ENCODE results near the gene MARCKSL1. TPM values are rescaled to one million over a fixed set of nuclear protein-coding genes. Genes with fewer than 3 reads are reported as not detected.
A peak's percentile ranks its signal among the peaks of the same experiment; 100 is the strongest.

The MARCKSL1 gene
- total RNA-seq (2014; rRNA removed; shearing (Covaris generic)) (120 and 130 TPM in 2 replicates), total RNA-seq (2022) (246 and 288 TPM in 2 replicates), Bru-seq, nascent RNA (percentile 94 among the genes with signal in this experiment), BruChase-seq, experiment 1, labeled RNA remaining after a 6-hour chase (percentile 99 among the genes with signal in this experiment), BruChase-seq, experiment 2, labeled RNA remaining after a 2-hour chase (percentile 98 among the genes with signal in this experiment)
- long read RNA-seq, transcript MARCKSL1-201 (2 exons, 1,699 nt), result major isoform, 1,866 of 1,925 reads
- long read RNA-seq, partial matches to known transcripts, result 0 of 1,925 reads
- long read RNA-seq, other reads (novel, unspliced or antisense), result 59 of 1,925 reads

DNA sequence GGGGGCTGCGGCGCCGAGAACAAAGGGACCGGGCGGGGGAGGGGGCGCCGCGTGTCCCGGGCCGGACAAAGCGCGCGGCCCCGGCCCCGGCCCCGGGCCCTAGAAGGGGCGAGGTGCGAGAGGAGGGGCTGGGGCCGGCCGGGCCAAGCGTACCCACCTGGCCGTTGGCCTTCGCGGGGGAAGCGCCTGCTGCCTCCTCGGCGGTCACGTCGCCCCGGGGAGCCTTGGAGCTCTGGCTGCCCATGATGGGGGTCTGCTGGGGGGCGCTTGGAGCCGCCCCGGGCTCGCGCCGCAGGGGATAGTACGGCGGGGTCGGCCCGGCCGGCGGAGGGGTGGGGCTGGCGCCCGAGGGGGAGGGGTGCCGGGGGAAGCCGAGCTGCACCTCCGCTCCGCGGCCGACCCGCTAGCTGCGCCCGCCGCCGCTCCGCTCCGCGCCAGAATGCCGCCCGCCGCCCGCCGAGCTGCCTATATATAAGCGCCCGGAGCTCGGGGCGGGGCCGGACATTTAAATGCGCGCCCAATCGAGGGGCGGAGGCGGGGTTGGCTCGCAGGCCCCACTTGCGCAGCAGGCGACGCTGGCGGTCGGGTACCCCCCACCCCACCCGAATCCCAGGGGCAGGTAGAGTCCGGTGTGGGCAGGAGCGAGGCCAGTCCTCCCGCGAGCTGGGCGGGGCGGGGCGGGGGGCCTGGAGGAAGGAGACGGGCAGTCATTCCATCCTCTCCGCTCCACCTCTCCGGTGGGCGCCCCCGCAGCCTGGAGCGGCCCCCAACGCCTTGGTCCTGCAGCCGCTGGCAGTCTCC lies at the start of gene MARCKSL1:
MARCKSL1 (minus strand) TSS at position 444 of the 801 bp plus-strand sequence; CDS start at position 244, 200 bp downstream.
- no peak within 1 kb of the TSS for H2AFZ ChIP-seq (ENCODE audit: low read length)
- POLR2A ChIA-PET, result interaction anchor here (0.5 to 1.6 kb wide), 14 partner anchors 11 to 551 kb away, joined by 3 to 8 read pairs (median 4); no protein-coding TSS in a partner anchor

DNA sequence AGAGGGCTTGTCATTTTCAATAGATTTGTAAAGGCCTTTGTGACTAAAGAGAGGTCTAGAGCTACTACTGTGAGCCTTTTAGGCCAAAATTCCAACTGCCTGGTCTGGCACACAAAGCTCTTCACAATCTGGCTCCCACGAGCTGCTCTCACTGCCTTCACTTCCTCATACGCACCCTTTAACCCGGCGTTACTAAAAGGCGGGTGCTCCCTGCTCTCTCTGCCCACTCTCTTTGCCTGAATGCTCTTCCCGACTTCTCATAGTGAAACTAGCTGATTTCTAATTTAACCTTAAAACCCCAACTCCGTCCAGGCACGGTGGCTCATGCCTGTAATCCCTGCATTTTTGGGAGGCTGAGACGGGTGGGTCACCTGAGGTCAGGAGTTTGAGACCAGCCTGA lies 44.0 kb upstream of the MARCKSL1 start:
- no peaks in the 10 kb centered on the region for H4K20me1 ChIP-seq (ENCODE audit: insufficient read depth, low read length)
- H2AFZ ChIP-seq (ENCODE audit: low read length), result no peak overlapping the region
- ChIA-PET CTCF (ENCODE audit: unreplicated experiment) (no interaction called here), POLR2A (interaction anchor here (0.6 kb wide), 2 partner anchors 9 to 10 kb away, joined by 3 read pairs; no protein-coding TSS in a partner anchor)
- no peaks in the 10 kb centered on the region for H3K9me2 ChIP-seq (ENCODE audit: insufficient read depth, low read length)
- H3K36me3 ChIP-seq (ENCODE audit: insufficient read depth, low read length), result peaks cover 84% of the 10 kb centered on the region
- intact Hi-C loops (cut with micrococcal nuclease; ENCODE audit: unreplicated experiment), result no loop called here
- no peak overlapping the region for H3K4me2 ChIP-seq (ENCODE audit: low read length)
- no peaks in the 10 kb centered on the region for H3K79me2 ChIP-seq (ENCODE audit: insufficient read depth, low read depth, low read length)
- no peaks in the 10 kb centered on the region for H3K9me3 ChIP-seq (ENCODE audit: low read length)
- no TSS peak for BruUV-seq (replicated peaks)
- no peaks in the 10 kb centered on the region for H3K4me1 ChIP-seq (ENCODE audit: insufficient read depth, low read length, poor library complexity, severe bottlenecking)
- H3K4me3 ChIP-seq (ENCODE audit: low read depth, low read length, poor library complexity, severe bottlenecking), result no peak overlapping the region
- TF ChIP-seq, protein P1, sequence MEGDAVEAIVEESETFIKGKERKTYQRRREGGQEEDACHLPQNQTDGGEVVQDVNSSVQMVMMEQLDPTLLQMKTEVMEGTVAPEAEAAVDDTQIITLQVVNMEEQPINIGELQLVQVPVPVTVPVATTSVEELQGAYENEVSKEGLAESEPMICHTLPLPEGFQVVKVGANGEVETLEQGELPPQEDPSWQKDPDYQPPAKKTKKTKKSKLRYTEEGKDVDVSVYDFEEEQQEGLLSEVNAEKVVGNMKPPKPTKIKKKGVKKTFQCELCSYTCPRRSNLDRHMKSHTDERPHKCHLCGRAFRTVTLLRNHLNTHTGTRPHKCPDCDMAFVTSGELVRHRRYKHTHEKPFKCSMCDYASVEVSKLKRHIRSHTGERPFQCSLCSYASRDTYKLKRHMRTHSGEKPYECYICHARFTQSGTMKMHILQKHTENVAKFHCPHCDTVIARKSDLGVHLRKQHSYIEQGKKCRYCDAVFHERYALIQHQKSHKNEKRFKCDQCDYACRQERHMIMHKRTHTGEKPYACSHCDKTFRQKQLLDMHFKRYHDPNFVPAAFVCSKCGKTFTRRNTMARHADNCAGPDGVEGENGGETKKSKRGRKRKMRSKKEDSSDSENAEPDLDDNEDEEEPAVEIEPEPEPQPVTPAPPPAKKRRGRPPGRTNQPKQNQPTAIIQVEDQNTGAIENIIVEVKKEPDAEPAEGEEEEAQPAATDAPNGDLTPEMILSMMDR (conservative IDR thresholded peaks at IDR 0.05; ENCODE audit: low read length), result no peak
- no peak for TF ChIP-seq EZH2phosphoT487 (IDR thresholded peaks at IDR 0.05; ENCODE audit: borderline replicate concordance, low read depth, low read length)
- H3K27ac ChIP-seq (ENCODE audit: low read depth, low read length, poor library complexity, severe bottlenecking), result no peak overlapping the region
- no peak for DNase-seq (ENCODE audit: low spot score)

More for the DNA sequence above, at the start of gene MARCKSL1:
- peak within 1 kb of the TSS; percentile 85 for H3K4me3 ChIP-seq (ENCODE audit: low read depth, low read length, poor library complexity, severe bottlenecking)
- H4K20me1 ChIP-seq (ENCODE audit: insufficient read depth, low read length), result peaks cover 10% of the 10 kb centered on the region
- peaks cover 27% of the 10 kb centered on the region for H3K79me2 ChIP-seq (ENCODE audit: insufficient read depth, low read depth, low read length)
- CTCF ChIA-PET (ENCODE audit: unreplicated experiment), result interaction anchor here (0.7 to 0.9 kb wide), 3 partner anchors 9 to 135 kb away, joined by 3 read pairs; no protein-coding TSS in a partner anchor
- peak; percentile 85 for DNase-seq (ENCODE audit: low spot score)
- no peaks in the 10 kb centered on the region for H3K9me3 ChIP-seq (ENCODE audit: low read length)
- BruUV-seq (replicated peaks), result no TSS peak
- H3K27ac ChIP-seq (ENCODE audit: low read depth, low read length, poor library complexity, severe bottlenecking), result peak within 1 kb of the TSS; percentile 64
- H3K9me2 ChIP-seq (ENCODE audit: insufficient read depth, low read length), result no peaks in the 10 kb centered on the region
- intact Hi-C loops (cut with micrococcal nuclease; ENCODE audit: unreplicated experiment), result loop anchor here (1.0 to 5.0 kb wide), 5 partner anchors 15 to 481 kb away; partner anchors contain the start of genes HDAC1, S100PBP and YARS1
- H3K4me1 ChIP-seq (ENCODE audit: insufficient read depth, low read length, poor library complexity, severe bottlenecking), result peaks cover 50% of the 10 kb centered on the region
- H3K36me3 ChIP-seq (ENCODE audit: insufficient read depth, low read length), result peaks cover 40% of the 10 kb centered on the region
- TF ChIP-seq EZH2phosphoT487 (IDR thresholded peaks at IDR 0.05; ENCODE audit: borderline replicate concordance, low read depth, low read length), result no peak
- TF ChIP-seq, protein P1 (conservative IDR thresholded peaks at IDR 0.05; ENCODE audit: low read length), result no peak
- peak within 1 kb of the TSS; percentile 99 for H3K4me2 ChIP-seq (ENCODE audit: low read length)
